ENCODE results near the gene ALKBH8.
"Not testable (repeated sequence)": the region's sequence is repeated elsewhere in the genome, so short reads cannot be mapped to it uniquely, and the experiment has no call there.

ALKBH8 gene

GRCh38 chr11:107565219-107565937, at the start of gene ALKBH8:
TSS of gene ALKBH8 (minus strand) at chr11:107565735. CDS start at chr11:107560893, 4,842 bp downstream.
- FAIRE-seq, result no peak

GRCh38 chr11:107612445-107612844, 46.9 kb upstream of the ALKBH8 start:
- no peak for FAIRE-seq

GRCh38 chr11:107609400-107610218, 44.1 kb upstream of the ALKBH8 start:
- no peak for FAIRE-seq

GRCh38 chr11:107608809-107609208, 43.3 kb upstream of the ALKBH8 start:
- no peak for FAIRE-seq

GRCh38 chr11:107606141-107606540, 40.6 kb upstream of the ALKBH8 start:
- FAIRE-seq, result no peak

- no peak for FAIRE-seq
Observed at GRCh38 chr11:107605061-107606006, 39.8 kb upstream of the ALKBH8 start.

GRCh38 chr11:107598225-107599139, 32.9 kb upstream of the ALKBH8 start:
- FAIRE-seq, result no peak

GRCh38 chr11:107594736-107595135, 29.2 kb upstream of the ALKBH8 start:
- no peak for FAIRE-seq

- no peak for FAIRE-seq
Observed at GRCh38 chr11:107593951-107594350, 28.4 kb upstream of the ALKBH8 start.

- no peak for FAIRE-seq
Observed at GRCh38 chr11:107592813-107593212, 27.3 kb upstream of the ALKBH8 start.

GRCh38 chr11:107592231-107592590, 26.7 kb upstream of the ALKBH8 start:
- FAIRE-seq, result no peak

- FAIRE-seq, result no peak
Observed at GRCh38 chr11:107591378-107592230, 26.1 kb upstream of the ALKBH8 start.

- FAIRE-seq, result no peak
Observed at GRCh38 chr11:107590460-107591377, 25.2 kb upstream of the ALKBH8 start, which contains the start of gene ELMOD1. TSS of gene ELMOD1 (plus strand) at chr11:107591147. CDS start at chr11:107618190, 27,043 bp downstream.

- FAIRE-seq, result no peak
Observed at GRCh38 chr11:107587306-107587979, 21.9 kb upstream of the ALKBH8 start.

GRCh38 chr11:107583629-107584195, 18.2 kb upstream of the ALKBH8 start:
- no peak for FAIRE-seq

GRCh38 chr11:107581147-107581546, 15.6 kb upstream of the ALKBH8 start:
- no peak for FAIRE-seq

- FAIRE-seq, result not testable (repeated sequence)
Observed at GRCh38 chr11:107579169-107579568, 13.6 kb upstream of the ALKBH8 start.

GRCh38 chr11:107577346-107577711, 11.8 kb upstream of the ALKBH8 start:
- no peak for FAIRE-seq

Data from colon (tissue), 2 donors.